AG04449 (cell line): Measurements from ENCODE around the gene OR2AT4.

Source experiments
- CTCF ChIA-PET: fragments of 350-600 bp; formaldehyde crosslinking; extraction: SDS; loops from one replicate; lab custom pipeline; 2021; ENCODE audit warnings: antibody characterized with exemption; lab: Yijun Ruan, JAX
- POLR2A ChIA-PET: fragments of 400-600, 350-600 bp; formaldehyde crosslinking; extraction: SDS; loops from one replicate; lab custom pipeline; 2020; ENCODE audit warnings: antibody characterized with exemption, inconsistent platforms; lab: Yijun Ruan, JAX
- DNase-seq: peaks from one replicate; pipeline ENCODE4 v3.0.0-alpha.2; 2010; ENCODE audit warnings: low read depth, low spot score
- H3K4me3 ChIP-seq: 2 replicates; pipeline ENCODE4 v1.5.1; 2011; ENCODE audit warnings: low read depth, mild to moderate bottlenecking, control low read depth, low read length
- TF ChIP-seq, protein P1 (sequence below): IDR thresholded peaks from one replicate; pipeline ENCODE4 v1.5.1; 2011; ENCODE audit warnings: mild to moderate bottlenecking, moderate library complexity, low read length, control low read depth, inconsistent platforms; ENCODE audit not compliant: insufficient read depth; ENCODE audit errors: missing control alignments

The OR2AT4 gene

DNA sequence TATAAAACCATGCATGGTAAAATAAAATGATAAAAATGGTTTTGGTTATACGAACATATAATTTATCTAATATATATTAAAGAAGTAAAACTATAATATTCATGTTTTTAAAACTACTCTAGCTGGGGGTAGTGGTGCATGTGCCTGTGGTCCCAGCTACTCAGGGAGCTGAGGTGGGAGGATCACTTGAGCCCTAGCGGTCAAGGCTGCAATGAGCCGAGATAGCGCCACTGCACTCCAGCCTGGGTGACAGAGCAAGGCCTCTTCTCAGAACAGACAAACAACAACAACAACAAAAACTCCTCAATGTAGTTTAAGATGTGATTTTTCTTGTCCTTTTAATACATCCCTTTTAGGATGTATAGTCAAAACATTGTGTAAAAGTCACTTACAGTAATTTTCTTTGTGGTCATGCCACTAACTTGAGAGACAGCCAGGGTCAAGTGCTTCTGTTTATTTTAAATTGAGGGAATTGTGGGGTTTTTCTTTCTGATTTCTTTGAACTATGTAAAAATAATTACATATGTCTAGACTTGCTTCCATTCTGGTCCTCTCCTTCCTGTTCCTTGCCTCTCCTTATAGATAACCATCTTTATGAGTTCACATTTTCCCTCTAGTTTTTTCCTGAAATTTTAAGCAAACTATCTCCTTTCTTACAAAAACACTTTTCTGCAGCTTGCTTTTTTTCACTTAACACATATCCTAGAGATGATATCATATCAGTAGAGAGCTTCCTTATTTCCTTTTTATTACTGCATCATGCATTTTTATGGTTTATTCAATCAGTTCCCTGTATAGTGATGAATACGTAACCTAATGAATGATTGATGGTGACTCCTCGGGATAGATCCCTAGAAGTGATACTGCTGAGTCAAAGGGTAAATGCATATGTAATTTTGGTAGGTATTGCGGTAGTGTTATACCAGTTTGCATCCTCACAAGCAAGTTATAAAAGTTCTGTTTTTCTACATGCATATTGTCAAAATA is 9.1 kb downstream of the OR2AT4 start:
- POLR2A ChIA-PET: no interaction called here
- TF ChIP-seq, protein P1, sequence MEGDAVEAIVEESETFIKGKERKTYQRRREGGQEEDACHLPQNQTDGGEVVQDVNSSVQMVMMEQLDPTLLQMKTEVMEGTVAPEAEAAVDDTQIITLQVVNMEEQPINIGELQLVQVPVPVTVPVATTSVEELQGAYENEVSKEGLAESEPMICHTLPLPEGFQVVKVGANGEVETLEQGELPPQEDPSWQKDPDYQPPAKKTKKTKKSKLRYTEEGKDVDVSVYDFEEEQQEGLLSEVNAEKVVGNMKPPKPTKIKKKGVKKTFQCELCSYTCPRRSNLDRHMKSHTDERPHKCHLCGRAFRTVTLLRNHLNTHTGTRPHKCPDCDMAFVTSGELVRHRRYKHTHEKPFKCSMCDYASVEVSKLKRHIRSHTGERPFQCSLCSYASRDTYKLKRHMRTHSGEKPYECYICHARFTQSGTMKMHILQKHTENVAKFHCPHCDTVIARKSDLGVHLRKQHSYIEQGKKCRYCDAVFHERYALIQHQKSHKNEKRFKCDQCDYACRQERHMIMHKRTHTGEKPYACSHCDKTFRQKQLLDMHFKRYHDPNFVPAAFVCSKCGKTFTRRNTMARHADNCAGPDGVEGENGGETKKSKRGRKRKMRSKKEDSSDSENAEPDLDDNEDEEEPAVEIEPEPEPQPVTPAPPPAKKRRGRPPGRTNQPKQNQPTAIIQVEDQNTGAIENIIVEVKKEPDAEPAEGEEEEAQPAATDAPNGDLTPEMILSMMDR: no peak
- CTCF ChIA-PET: interaction anchor here (0.7 kb wide), 1 partner anchor 56 kb away, joined by 3 read pairs; no protein-coding TSS in a partner anchor
- no peak for DNase-seq
- H3K4me3 ChIP-seq: no peak overlapping the region

DNA sequence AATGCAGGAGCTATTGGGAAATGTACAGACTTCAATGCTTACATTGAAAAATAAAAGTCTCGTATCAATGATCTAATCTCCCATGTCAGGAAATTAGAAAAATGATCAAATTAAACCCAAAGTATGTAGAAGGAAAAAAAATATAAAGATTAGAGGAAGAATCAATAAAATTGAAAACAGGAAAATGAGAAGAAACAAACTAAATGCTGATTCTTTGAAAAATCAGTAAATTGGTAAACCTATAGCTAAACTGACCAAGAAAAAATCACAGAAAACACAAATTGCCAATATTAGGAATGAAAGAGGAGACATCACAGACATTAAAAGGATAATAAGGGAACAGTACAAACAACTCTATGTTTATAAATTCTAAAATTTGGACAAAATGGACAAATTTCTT is 11.8 kb downstream of the OR2AT4 start:
- H3K4me3 ChIP-seq: no peak overlapping the region
- no peak for DNase-seq
- TF ChIP-seq, protein P1: no peak
- ChIA-PET CTCF (interaction anchor here (1.2 kb wide), 1 partner anchor 56 kb away, joined by 5 read pairs; no protein-coding TSS in a partner anchor), POLR2A (no interaction called here)

DNA sequence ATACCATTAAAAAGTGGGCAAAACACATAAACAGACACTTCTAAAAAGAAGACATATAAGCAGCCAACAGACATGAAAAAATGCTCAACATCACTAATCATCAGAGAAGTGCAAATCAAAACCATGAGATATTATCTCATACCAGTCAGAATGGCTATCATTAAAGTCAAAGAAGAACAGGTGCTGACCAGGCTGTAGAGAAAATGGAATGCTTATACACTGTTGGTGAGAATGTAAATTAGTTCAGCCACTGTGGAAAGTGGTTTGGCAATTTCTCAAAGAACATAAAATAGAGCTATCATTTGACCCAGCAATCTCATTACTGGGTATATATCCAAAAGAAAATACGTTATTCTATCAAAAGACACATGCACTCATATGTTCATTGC is 13.5 kb downstream of the OR2AT4 start:
- POLR2A ChIA-PET: no interaction called here
- DNase-seq: no peak
- H3K4me3 ChIP-seq: no peak overlapping the region
- TF ChIP-seq, protein P1: no peak
- CTCF ChIA-PET: interaction anchor here (0.9 to 1.7 kb wide), 3 partner anchors 51 to 60 kb away, joined by 3 to 4 read pairs (median 3); no protein-coding TSS in a partner anchor

DNA sequence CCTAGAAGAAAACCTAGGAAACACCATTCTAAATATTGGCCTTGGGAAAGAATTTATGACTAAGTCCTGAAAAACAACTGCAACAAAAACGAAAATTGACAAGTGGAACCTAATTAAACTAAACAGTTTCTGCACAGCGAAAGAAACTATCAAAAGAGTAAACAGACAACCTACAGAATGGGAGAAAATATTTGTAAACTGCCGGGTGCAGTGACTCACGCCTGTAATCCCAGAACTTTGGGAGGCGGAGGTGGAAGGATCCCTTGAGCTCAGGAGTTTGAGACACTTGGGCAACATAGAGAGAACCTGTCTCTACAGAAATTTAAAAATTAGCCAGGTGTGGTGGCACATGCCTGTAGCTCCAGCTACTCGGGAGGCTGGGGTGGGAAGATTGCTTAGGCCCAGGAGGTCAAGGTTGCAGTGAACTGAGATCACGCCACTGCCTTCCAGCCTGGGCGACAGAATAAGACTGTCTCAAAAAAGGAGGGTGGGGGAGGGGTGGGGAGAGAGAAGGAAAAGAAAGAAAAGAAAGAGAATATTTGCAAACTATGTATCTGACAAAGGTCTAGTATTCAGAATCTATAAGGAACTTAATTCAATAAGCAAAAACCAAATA is 14.0 kb downstream of the OR2AT4 start:
- TF ChIP-seq, protein P1: no peak
- CTCF ChIA-PET: interaction anchor here (0.6 to 1.7 kb wide), 2 partner anchors 24 to 60 kb away, joined by 3 to 4 read pairs; no protein-coding TSS in a partner anchor
- POLR2A ChIA-PET: no interaction called here
- DNase-seq: no peak
- no peak overlapping the region for H3K4me3 ChIP-seq

DNA sequence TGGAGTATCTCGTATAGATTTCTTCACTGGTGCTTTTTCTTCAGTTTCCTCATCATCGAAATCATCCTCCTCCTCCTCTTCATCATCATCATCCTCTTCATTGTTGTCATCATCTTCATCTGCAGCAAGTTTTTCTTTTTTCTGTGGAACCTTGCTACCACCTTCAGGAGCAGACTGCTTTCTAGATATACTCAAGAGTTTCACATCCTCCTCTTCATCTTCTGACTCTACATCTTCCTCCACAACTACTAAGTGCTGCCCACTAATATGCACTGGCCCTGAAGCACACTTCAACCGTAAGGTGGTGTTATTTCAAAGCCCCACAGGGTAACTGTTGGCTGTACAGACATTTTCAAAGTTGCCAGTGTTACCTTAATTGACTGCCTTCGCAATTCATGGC is 17.1 kb downstream of the OR2AT4 start:
- POLR2A ChIA-PET: no interaction called here
- DNase-seq: no peak
- TF ChIP-seq, protein P1: no peak
- no peak overlapping the region for H3K4me3 ChIP-seq
- CTCF ChIA-PET: no interaction called here

DNA sequence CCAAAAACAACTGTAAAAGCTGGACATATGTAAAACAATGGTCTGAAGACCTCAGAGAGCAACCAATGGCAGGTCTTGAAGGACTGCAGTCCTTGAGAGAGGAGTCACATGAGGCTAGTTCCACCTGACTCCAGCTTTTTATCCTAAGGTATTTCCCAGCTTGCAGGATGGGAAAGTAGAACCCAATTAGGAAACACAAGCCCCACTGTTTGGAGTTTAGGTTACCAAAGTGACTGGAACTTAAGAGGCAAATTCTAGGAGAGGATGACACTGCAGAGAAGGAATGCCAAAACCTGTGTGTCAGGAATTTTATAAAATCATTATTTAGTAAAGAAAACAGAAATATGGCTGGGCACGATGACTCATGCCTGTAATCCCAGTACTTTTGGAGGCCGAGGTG is 18.4 kb downstream of the OR2AT4 start:
- ChIA-PET POLR2A (no interaction called here), CTCF (no interaction called here)
- DNase-seq: no peak
- TF ChIP-seq, protein P1: no peak
- H3K4me3 ChIP-seq: no peak overlapping the region
